Mesenchymal stem cell (in vitro differentiated cells and primary cell): Measurements from ENCODE around the gene ASTN2.
"Not testable (repeated sequence)": the region's sequence is repeated elsewhere in the genome, so short reads cannot be mapped to it uniquely, and the experiment has no call there.

Experiments used
- DNase-seq: peaks from one replicate; pipeline ENCODE4 v3.0.0-alpha.2; 2013
- H2AFZ ChIP-seq: one replicate; pipeline ENCODE4 v1.6.1; 2013; ENCODE audit warnings: low read depth, mild to moderate bottlenecking, control low read depth, inconsistent platforms, low read length, moderate library complexity
- H2AK5ac ChIP-seq: 2 replicates; pipeline ENCODE4 v1.6.1; 2013; ENCODE audit warnings: low read length, moderate library complexity, mild to moderate bottlenecking, inconsistent platforms; ENCODE audit not compliant: severe bottlenecking
- H2BK120ac ChIP-seq: one replicate; pipeline ENCODE4 v1.6.1; 2013; ENCODE audit warnings: low read depth, mild to moderate bottlenecking, inconsistent platforms, low read length, moderate library complexity
- H2BK12ac ChIP-seq, 2 experiments: one replicate each; pipeline ENCODE4 v1.6.1; 2013; ENCODE audit warnings: inconsistent platforms in 2 of 2, low read length in 2 of 2, mild to moderate bottlenecking in 2 of 2, moderate library complexity in 2 of 2, control low read depth in 1 of 2
- H2BK15ac ChIP-seq: one replicate; pipeline ENCODE4 v1.6.1; 2013; ENCODE audit warnings: mild to moderate bottlenecking, low read depth, inconsistent platforms; ENCODE audit not compliant: poor library complexity, severe bottlenecking
- H2BK5ac ChIP-seq: 2 replicates; pipeline ENCODE4 v1.6.1; 2013; ENCODE audit warnings: low read depth, mild to moderate bottlenecking, low read length, control low read depth, inconsistent platforms; ENCODE audit not compliant: poor library complexity, severe bottlenecking
- H3K14ac ChIP-seq, 2 experiments: one replicate each; pipeline ENCODE4 v1.6.1; 2013; ENCODE audit warnings: inconsistent platforms in 2 of 2, low read length in 2 of 2, control low read depth in 1 of 2, mild to moderate bottlenecking in 1 of 2, moderate library complexity in 1 of 2
- H3K18ac ChIP-seq, 2 experiments: one replicate each; pipeline ENCODE4 v1.6.1; 2013; ENCODE audit warnings: inconsistent platforms in 2 of 2, low read length in 2 of 2, control low read depth in 1 of 2, low read depth in 1 of 2, mild to moderate bottlenecking in 1 of 2
- H3K23ac ChIP-seq, 2 experiments: one replicate each; pipeline ENCODE4 v1.6.1; 2013; ENCODE audit warnings: inconsistent platforms in 2 of 2, low read length in 2 of 2, mild to moderate bottlenecking in 2 of 2, moderate library complexity in 2 of 2, control low read depth in 1 of 2
- H3K27ac ChIP-seq: 2 replicates; pipeline ENCODE4 v1.5.1; 2013; ENCODE audit warnings: mild to moderate bottlenecking, moderate library complexity, low read length, control low read depth, inconsistent platforms; ENCODE audit not compliant: poor library complexity, severe bottlenecking
- H3K27me3 ChIP-seq, 2 experiments: 2 replicates each; pipeline versions ENCODE4 v1.6.1 to v1.7.0; 2013; ENCODE audit warnings: low read length in 2 of 2, mild to moderate bottlenecking in 2 of 2, moderate library complexity in 2 of 2, control low read depth in 1 of 2, inconsistent platforms in 1 of 2; ENCODE audit not compliant: control insufficient read depth in 1 of 2, insufficient read depth in 1 of 2
- H3K36me3 ChIP-seq, 2 experiments: 2 replicates each; pipeline versions ENCODE4 v1.6.1 to v1.7.0; 2013; ENCODE audit warnings: low read length in 2 of 2, control low read depth in 1 of 2, inconsistent platforms in 1 of 2, low read depth in 1 of 2, mild to moderate bottlenecking in 1 of 2; ENCODE audit not compliant: insufficient read depth in 2 of 2, control insufficient read depth in 1 of 2
- H3K4ac ChIP-seq, 2 experiments: one replicate each; pipeline ENCODE4 v1.6.1; 2013; ENCODE audit warnings: inconsistent platforms in 2 of 2, low read length in 2 of 2, mild to moderate bottlenecking in 2 of 2, moderate library complexity in 2 of 2, control low read depth in 1 of 2, low read depth in 1 of 2
- H3K4me1 ChIP-seq: 2 replicates; pipeline ENCODE4 v1.6.1; 2013; ENCODE audit warnings: low read depth, low read length, control low read depth; ENCODE audit not compliant: control insufficient read depth, insufficient read depth
- H3K4me2 ChIP-seq: 2 replicates; pipeline ENCODE4 v1.6.1; 2013; ENCODE audit warnings: low read length, mild to moderate bottlenecking, inconsistent platforms; ENCODE audit not compliant: poor library complexity, severe bottlenecking
- H3K4me3 ChIP-seq, 2 experiments: 2 replicates each; pipeline versions ENCODE4 v1.5.1 to v1.7.0; 2013; ENCODE audit warnings: low read length in 2 of 2, mild to moderate bottlenecking in 2 of 2, control low read depth in 1 of 2, low read depth in 1 of 2; ENCODE audit not compliant: insufficient read depth in 1 of 2
- H3K79me1 ChIP-seq: replicated peaks from 2 replicates; pipeline ENCODE4 v1.6.1; 2013; ENCODE audit warnings: mild to moderate bottlenecking, control low read depth, low read length, inconsistent platforms; ENCODE audit not compliant: poor library complexity, severe bottlenecking
- H3K9ac ChIP-seq: 2 replicates; pipeline ENCODE4 v1.7.0; 2013; ENCODE audit warnings: mild to moderate bottlenecking, low read length, moderate library complexity
- H3K9me3 ChIP-seq: 2 replicates; pipeline ENCODE4 v1.7.0; 2013; ENCODE audit warnings: mild to moderate bottlenecking, low read length; ENCODE audit not compliant: control insufficient read depth
- H4K8ac ChIP-seq: one replicate; pipeline ENCODE4 v1.6.1; 2013; ENCODE audit warnings: inconsistent platforms, mild to moderate bottlenecking, low read length, moderate library complexity
- H4K91ac ChIP-seq: one replicate; pipeline ENCODE4 v1.6.1; 2013; ENCODE audit warnings: mild to moderate bottlenecking, low read length, inconsistent platforms
- WGBS: methylation state at CpG from one replicate; pipeline ENCODE4 v1.1.7; 2013; ENCODE audit warnings: mixed read lengths; 5-methylcytosine and 5-hydroxymethylcytosine counted together

Gene ASTN2

DNA sequence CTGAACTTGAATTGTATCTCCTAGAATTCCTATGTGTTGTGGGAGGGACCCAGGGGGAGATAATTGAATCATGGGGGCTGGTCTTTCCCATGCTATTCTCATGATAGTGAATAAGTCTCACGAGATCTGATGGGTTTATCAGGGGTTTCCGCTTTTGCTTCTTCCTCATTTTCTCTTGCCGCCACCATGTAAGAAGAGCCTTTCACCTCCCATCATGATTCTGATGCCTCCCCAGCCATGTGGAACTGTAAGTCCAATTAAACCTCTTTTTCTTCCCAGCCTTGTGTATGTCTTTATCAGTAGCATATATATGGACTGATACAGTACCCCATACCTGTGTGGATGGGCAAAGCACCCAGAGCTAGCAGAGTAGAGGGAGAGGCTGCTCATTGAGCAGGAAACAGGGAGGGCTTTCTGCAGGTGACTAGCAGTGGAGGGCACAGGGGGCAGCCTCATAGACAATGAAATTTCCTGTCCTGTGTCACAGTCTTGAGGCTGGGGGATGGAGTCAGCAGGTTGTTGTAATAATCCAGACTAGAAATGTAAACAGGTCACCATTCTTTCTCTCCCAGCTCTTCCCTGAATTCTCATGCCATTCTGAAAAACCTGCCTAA is 496.9 kb downstream of the ASTN2 start:
- not testable (repeated sequence) for H2BK120ac ChIP-seq, H2BK15ac ChIP-seq, H2BK5ac ChIP-seq, H4K8ac ChIP-seq, H3K27ac ChIP-seq, H3K23ac ChIP-seq, H3K79me1 ChIP-seq, H3K36me3 ChIP-seq, H3K4me2 ChIP-seq, H3K9me3 ChIP-seq, H2AFZ ChIP-seq, H3K14ac ChIP-seq, H3K9ac ChIP-seq, H2BK12ac ChIP-seq, H3K18ac ChIP-seq, DNase-seq, H3K4me1 ChIP-seq, H3K4me3 ChIP-seq, H4K91ac ChIP-seq, H3K4ac ChIP-seq, H2AK5ac ChIP-seq
- peaks cover 0 to 17% of the 10 kb centered on the region in 2 experiments for H3K27me3 ChIP-seq
- WGBS, result no CpG with 5 or more reads among the region's 3 CpGs

DNA sequence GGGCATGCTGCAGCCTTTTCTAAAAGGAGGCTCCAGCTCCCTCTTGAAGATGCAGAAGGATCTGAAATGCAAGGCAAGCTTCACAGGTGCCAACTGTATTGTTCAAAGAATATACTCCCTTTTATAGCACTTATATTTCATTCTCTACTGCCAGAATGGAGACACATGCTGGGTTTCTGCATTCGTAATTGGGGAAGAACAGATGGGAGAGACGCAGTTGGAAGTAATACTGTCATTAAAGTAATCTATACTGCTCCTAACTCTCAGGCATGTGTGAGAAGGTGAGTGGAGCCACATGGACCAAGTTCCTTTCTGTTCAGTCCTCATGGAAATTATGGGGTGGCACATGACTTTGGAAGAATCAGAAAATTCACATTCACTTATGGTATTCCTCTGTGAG is 501.3 kb downstream of the ASTN2 start:
- H2BK5ac ChIP-seq, result no peak overlapping the region
- no peak overlapping the region for H4K91ac ChIP-seq
- H2AFZ ChIP-seq, result no peak overlapping the region
- H3K14ac ChIP-seq, result no peak overlapping the region
- H3K36me3 ChIP-seq, result no peaks in the 10 kb centered on the region
- H3K4me2 ChIP-seq, result no peak overlapping the region
- no peak overlapping the region for H3K4ac ChIP-seq
- H3K23ac ChIP-seq, result no peak overlapping the region
- peaks cover 0 to 19% of the 10 kb centered on the region in 2 experiments for H3K27me3 ChIP-seq
- no peak overlapping the region for H3K18ac ChIP-seq
- 93% methylated on average over 2 of the region's 2 CpGs for WGBS
- DNase-seq, result no peak
- H3K9ac ChIP-seq, result no peak overlapping the region
- no peak overlapping the region for H3K4me3 ChIP-seq
- H2BK15ac ChIP-seq, result no peak overlapping the region
- no peak overlapping the region for H2BK12ac ChIP-seq
- no peak overlapping the region for H2BK120ac ChIP-seq
- no peaks in the 10 kb centered on the region for H3K9me3 ChIP-seq
- no peaks in the 10 kb centered on the region for H3K79me1 ChIP-seq
- no peak overlapping the region for H3K27ac ChIP-seq
- H3K4me1 ChIP-seq, result no peaks in the 10 kb centered on the region
- H4K8ac ChIP-seq, result no peak overlapping the region
- H2AK5ac ChIP-seq, result peak overlapping the region; percentile 33

DNA sequence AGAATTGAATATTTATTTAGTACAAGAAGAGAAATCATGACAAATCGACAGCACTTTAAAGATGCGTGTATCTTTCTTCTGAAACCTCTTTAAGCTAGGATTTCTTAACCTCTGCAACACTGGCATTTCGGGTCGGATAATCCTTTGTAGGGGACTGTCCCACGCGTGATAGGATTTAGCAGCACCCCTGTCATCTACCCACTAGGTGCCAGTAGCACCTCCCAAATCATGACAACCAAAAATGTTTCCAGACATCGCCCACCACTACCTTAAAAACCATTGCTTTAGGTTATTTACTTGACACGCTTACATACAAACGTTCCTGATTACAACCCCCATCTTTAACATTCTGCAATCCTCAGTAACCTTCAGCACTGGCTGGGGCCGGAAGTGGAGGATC is 504.7 kb downstream of the ASTN2 start:
- no peak overlapping the region for H2BK15ac ChIP-seq
- H2AFZ ChIP-seq, result no peak overlapping the region
- H3K9ac ChIP-seq, result no peak overlapping the region
- no peak for DNase-seq
- no peak overlapping the region for H3K4me2 ChIP-seq
- H2BK5ac ChIP-seq, result no peak overlapping the region
- no peaks in the 10 kb centered on the region for H3K4me1 ChIP-seq
- no peak overlapping the region for H3K27ac ChIP-seq
- no peak overlapping the region for H2AK5ac ChIP-seq
- no peak overlapping the region for H3K14ac ChIP-seq
- no peak overlapping the region for H3K4me3 ChIP-seq
- H3K18ac ChIP-seq, result no peak overlapping the region
- no peak overlapping the region for H2BK120ac ChIP-seq
- no peak overlapping the region for H4K8ac ChIP-seq
- no peaks in the 10 kb centered on the region for H3K79me1 ChIP-seq
- H3K27me3 ChIP-seq, result peaks cover 0 to 28% of the 10 kb centered on the region in 2 experiments
- H4K91ac ChIP-seq, result no peak overlapping the region
- H3K23ac ChIP-seq, result no peak overlapping the region
- 82% methylated on average over 10 of the region's 10 CpGs for WGBS
- no peak overlapping the region for H2BK12ac ChIP-seq
- no peaks in the 10 kb centered on the region for H3K9me3 ChIP-seq
- no peak overlapping the region for H3K4ac ChIP-seq
- H3K36me3 ChIP-seq, result no peaks in the 10 kb centered on the region

DNA sequence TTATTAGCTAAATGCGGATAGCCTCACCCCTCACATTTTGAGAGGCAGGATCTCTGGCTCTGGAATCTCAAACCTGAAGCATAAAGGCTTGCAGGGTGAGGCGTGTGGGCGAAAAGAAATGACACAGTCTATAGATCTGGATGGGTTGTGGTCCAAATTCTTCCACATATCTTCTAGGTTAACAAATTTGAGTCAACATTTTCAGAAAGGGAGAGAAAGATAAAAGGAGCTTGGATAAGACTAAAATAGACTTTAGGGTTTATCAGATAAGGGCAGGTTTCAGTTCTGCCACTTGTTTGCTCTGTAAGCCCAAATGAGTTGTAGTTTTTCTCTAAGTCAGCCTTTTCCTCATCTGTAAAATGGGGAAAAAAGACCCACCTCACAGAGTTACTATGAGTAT is 506.9 kb downstream of the ASTN2 start:
- H4K91ac ChIP-seq, result no peak overlapping the region
- no peak overlapping the region for H3K23ac ChIP-seq
- H3K4me1 ChIP-seq, result no peaks in the 10 kb centered on the region
- no peak overlapping the region for H3K4me3 ChIP-seq
- H2AFZ ChIP-seq, result no peak overlapping the region
- H2AK5ac ChIP-seq, result no peak overlapping the region
- no peak overlapping the region for H4K8ac ChIP-seq
- H3K79me1 ChIP-seq, result no peaks in the 10 kb centered on the region
- DNase-seq, result no peak
- no peak overlapping the region for H3K27ac ChIP-seq
- H2BK15ac ChIP-seq, result no peak overlapping the region
- H3K36me3 ChIP-seq, result no peaks in the 10 kb centered on the region
- no peak overlapping the region for H3K14ac ChIP-seq
- H2BK120ac ChIP-seq, result no peak overlapping the region
- H3K9me3 ChIP-seq, result no peaks in the 10 kb centered on the region
- H2BK12ac ChIP-seq, result no peak overlapping the region
- no peak overlapping the region for H2BK5ac ChIP-seq
- H3K4me2 ChIP-seq, result no peak overlapping the region
- no peak overlapping the region for H3K9ac ChIP-seq
- H3K4ac ChIP-seq, result no peak overlapping the region
- peaks cover 0 to 19% of the 10 kb centered on the region in 2 experiments for H3K27me3 ChIP-seq
- no peak overlapping the region for H3K18ac ChIP-seq
- WGBS, result 100% methylated on average over 3 of the region's 3 CpGs
